ENCODE measurements around the gene UNC5B.

DNA sequence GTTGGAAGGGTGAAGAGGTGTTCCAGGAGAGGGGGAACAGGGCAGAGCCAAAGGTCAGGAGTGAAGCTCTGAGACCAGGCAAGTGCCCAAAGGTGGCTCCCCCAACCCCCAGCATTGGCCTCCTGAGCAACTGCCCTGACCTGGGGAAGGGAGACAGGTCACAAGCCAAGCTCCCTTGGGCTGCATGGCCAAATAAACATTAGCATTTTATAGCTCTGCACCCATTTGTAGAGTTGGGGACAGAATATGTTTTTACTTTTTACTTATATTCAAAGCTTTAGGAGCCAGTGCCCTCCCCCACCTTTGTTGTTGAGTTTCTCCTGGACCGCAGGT is 4.0 kb downstream of the UNC5B start:
- TF ChIP-seq POLR2A (IDR thresholded peaks at IDR 0.05; ENCODE audit: low read length) (no peak), GATA1 (IDR thresholded peaks at IDR 0.05; ENCODE audit: low read depth, low read length) (no peak)
